MM.1S (cell line): Measurements from ENCODE around the gene TANC1.

Experiments
- CTCF ChIP-seq: fragments of 300-600 bp; sonication (generic); IDR thresholded peaks from 2 replicates; pipeline ENCODE4 v1.5.1; 2016; ENCODE audit warnings: antibody characterized with exemption, low read length, mixed read lengths
- EZH2 ChIP-seq: fragments of 300-600 bp; sonication (generic); optimal IDR thresholded peaks from 2 replicates; pipeline ENCODE3; 2017; ENCODE audit warnings: low read depth, mild to moderate bottlenecking, antibody characterized with exemption, low read length, mixed read lengths
- EZH2phosphoT487 ChIP-seq: fragments of 300-600 bp; sonication (generic); IDR thresholded peaks from 2 replicates; pipeline ENCODE4 v1.6.1; 2018; ENCODE audit warnings: antibody characterized with exemption, low read length

DNA sequence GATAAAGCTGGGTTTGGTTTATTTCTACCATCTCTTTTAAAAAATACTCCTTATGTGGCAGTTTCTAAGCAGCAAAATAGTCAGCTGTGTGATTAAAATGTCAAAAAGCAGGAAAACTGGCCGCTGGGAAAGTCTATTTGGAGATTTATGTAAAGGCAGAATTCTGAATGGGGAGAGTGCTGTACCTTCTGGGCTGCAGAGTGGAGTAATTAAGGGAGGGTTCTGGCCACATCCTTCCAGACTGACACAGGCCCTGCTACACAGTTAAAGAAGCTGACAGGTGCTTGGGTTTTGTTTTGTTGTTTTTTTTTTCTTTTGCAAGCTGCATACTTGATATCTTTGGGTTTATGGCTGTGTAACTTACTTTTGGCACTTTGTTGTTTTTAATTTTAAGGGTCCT, 160.8 kb downstream of the TANC1 start:
- TF ChIP-seq EZH2 (no peak), CTCF (no peak), EZH2phosphoT487 (no peak)
